GM12873 (cell line): ENCODE measurements around the gene SLIT3.

ENCODE experiments used
- CTCF ChIP-seq: IDR thresholded peaks from 2 replicates; pipeline ENCODE4 v1.5.1; 2012; ENCODE audit warnings: low read depth, mild to moderate bottlenecking, moderate library complexity, low read length, control low read depth; ENCODE audit not compliant: insufficient read depth; ENCODE audit errors: missing control alignments

Gene SLIT3

GRCh38 chr5:168809218-168809617 is 491.7 kb downstream of the SLIT3 start:
- no peak for TF ChIP-seq CTCF

GRCh38 chr5:168808051-168808616 is 492.8 kb downstream of the SLIT3 start:
- TF ChIP-seq CTCF, result no peak

- no peak for TF ChIP-seq CTCF
These were observed 493.7 kb downstream of the SLIT3 start for GRCh38 chr5:168807287-168807686.

GRCh38 chr5:168803541-168803940 is 497.4 kb downstream of the SLIT3 start:
- TF ChIP-seq CTCF, result no peak

- TF ChIP-seq CTCF, result no peak
These were observed 498.6 kb downstream of the SLIT3 start for GRCh38 chr5:168802337-168802736.

GRCh38 chr5:168801567-168801966 is 499.4 kb downstream of the SLIT3 start:
- TF ChIP-seq CTCF, result no peak

GRCh38 chr5:168800701-168801100 is 500.2 kb downstream of the SLIT3 start:
- TF ChIP-seq CTCF, result no peak
